ENCODE measurements around the gene L3MBTL3.
A peak's percentile ranks its signal among the peaks of the same experiment; 100 is the strongest.
"Not testable (repeated sequence)": the region's sequence is repeated elsewhere in the genome, so short reads cannot be mapped to it uniquely, and the experiment has no call there.

L3MBTL3 gene

GRCh38 chr6:130090796-130091195 lies 72.4 kb downstream of the L3MBTL3 start:
- DNase-seq, result no peak

- no peak for DNase-seq
Observed at GRCh38 chr6:130093546-130093945, 75.2 kb downstream of the L3MBTL3 start.

- DNase-seq, result peak; percentile 55
Observed at GRCh38 chr6:130098317-130098716, 79.9 kb downstream of the L3MBTL3 start.

- DNase-seq, result no peak
Observed at GRCh38 chr6:130099119-130099518, 80.7 kb downstream of the L3MBTL3 start.

GRCh38 chr6:130105996-130106704 lies 87.8 kb downstream of the L3MBTL3 start:
- DNase-seq, result no peak

- no peak for DNase-seq
Observed at GRCh38 chr6:130107710-130108109, 89.3 kb downstream of the L3MBTL3 start.

GRCh38 chr6:130111031-130111430 lies 92.7 kb downstream of the L3MBTL3 start:
- DNase-seq, result no peak

GRCh38 chr6:130113201-130113710 lies 94.9 kb downstream of the L3MBTL3 start:
- DNase-seq, result no peak

- DNase-seq, result no peak
Observed at GRCh38 chr6:130115036-130115435, 96.7 kb downstream of the L3MBTL3 start.

GRCh38 chr6:130116273-130116672 lies 97.9 kb downstream of the L3MBTL3 start:
- DNase-seq, result no peak

GRCh38 chr6:130117187-130117701 lies 98.9 kb downstream of the L3MBTL3 start:
- DNase-seq, result not testable (repeated sequence)

GRCh38 chr6:130118236-130118635 lies 99.9 kb downstream of the L3MBTL3 start:
- DNase-seq, result no peak

- DNase-seq, result no peak
Observed at GRCh38 chr6:130119211-130119610, 100.8 kb downstream of the L3MBTL3 start.

GRCh38 chr6:130120731-130121130 lies 102.3 kb downstream of the L3MBTL3 start:
- DNase-seq, result no peak

GRCh38 chr6:130122243-130122642 lies 103.9 kb downstream of the L3MBTL3 start:
- DNase-seq, result no peak

GRCh38 chr6:130127195-130127594 lies 108.8 kb downstream of the L3MBTL3 start:
- DNase-seq, result no peak

- DNase-seq, result no peak
Observed at GRCh38 chr6:130128326-130128725, 109.9 kb downstream of the L3MBTL3 start.

GRCh38 chr6:130129762-130130246 lies 111.4 kb downstream of the L3MBTL3 start:
- DNase-seq, result no peak

GRCh38 chr6:130132286-130132701 lies 113.9 kb downstream of the L3MBTL3 start:
- no peak for DNase-seq

- DNase-seq, result no peak
Observed at GRCh38 chr6:130134582-130134981, 116.2 kb downstream of the L3MBTL3 start.

- DNase-seq, result no peak
Observed at GRCh38 chr6:130136798-130137197, 118.4 kb downstream of the L3MBTL3 start.

GRCh38 chr6:130138116-130138908 lies 119.9 kb downstream of the L3MBTL3 start:
- DNase-seq, result no peak

GRCh38 chr6:130138909-130139242 lies 120.5 kb downstream of the L3MBTL3 start:
- no peak for DNase-seq

- no peak for DNase-seq
Observed at GRCh38 chr6:130140084-130140483, 121.7 kb downstream of the L3MBTL3 start.
